ENCODE results near the gene MDN1. TPM values are rescaled to one million over a fixed set of nuclear protein-coding genes. Genes with fewer than 3 reads are reported as not detected.
"Not testable (repeated sequence)": the region's sequence is repeated elsewhere in the genome, so short reads cannot be mapped to it uniquely, and the experiment has no call there.

The MDN1 gene
- total RNA-seq, 2 donors from 2014 or later, result 85.4 to 145 TPM

DNA sequence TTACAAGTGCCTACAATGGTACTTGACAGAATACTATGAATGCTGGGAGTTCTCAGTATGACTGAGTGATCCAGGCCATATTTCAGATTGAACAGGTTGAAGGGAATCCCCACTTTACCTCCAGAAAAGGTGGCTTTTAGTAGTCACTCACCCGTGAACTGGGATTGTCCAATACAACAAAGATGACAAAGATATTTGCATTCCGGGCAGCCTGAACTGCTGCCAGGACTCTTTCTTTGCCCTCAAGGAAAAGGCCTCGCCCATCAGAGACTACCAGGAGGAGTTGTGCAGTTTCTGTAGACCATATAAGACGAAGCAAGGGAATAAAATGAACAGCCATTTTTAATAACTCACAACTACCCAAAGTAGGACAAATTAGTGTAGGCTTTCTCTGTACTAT is 174.7 kb downstream of the MDN1 start:
- 95 to 96% methylated on average over 2 to 4 of the region's 4 CpGs for WGBS, 2 experiments (ENCODE audit: insufficient coverage in 1 of 2, insufficient read length in 1 of 2)
- H3K27me3 Mint-ChIP-seq (ENCODE audit: insufficient read depth), result no peaks in the 10 kb centered on the region
- Histone ChIP-seq H3K27me3 (ENCODE audit: control insufficient read depth, insufficient read depth, low read length, poor library complexity, severe bottlenecking) (no peaks in the 10 kb centered on the region), H3K36me3 (ENCODE audit: control insufficient read depth, insufficient read depth, low read length) (peaks cover 84% of the 10 kb centered on the region), H3K4me3 (ENCODE audit: low read length) (no peak overlapping the region), H3K9me3 (ENCODE audit: control insufficient read depth, low read length) (no peaks in the 10 kb centered on the region), H3K27ac (ENCODE audit: low read depth, low read length) (no peak overlapping the region), H3K4me1 (ENCODE audit: control insufficient read depth, insufficient read depth, low read length) (no peaks in the 10 kb centered on the region), H3K9ac (ENCODE audit: extremely low read depth, low read length, poor library complexity, severe bottlenecking) (no peak overlapping the region)
- H3K36me3 Mint-ChIP-seq (ENCODE audit: low read depth), result peaks cover 84% of the 10 kb centered on the region
- TF ChIP-seq, protein P1, sequence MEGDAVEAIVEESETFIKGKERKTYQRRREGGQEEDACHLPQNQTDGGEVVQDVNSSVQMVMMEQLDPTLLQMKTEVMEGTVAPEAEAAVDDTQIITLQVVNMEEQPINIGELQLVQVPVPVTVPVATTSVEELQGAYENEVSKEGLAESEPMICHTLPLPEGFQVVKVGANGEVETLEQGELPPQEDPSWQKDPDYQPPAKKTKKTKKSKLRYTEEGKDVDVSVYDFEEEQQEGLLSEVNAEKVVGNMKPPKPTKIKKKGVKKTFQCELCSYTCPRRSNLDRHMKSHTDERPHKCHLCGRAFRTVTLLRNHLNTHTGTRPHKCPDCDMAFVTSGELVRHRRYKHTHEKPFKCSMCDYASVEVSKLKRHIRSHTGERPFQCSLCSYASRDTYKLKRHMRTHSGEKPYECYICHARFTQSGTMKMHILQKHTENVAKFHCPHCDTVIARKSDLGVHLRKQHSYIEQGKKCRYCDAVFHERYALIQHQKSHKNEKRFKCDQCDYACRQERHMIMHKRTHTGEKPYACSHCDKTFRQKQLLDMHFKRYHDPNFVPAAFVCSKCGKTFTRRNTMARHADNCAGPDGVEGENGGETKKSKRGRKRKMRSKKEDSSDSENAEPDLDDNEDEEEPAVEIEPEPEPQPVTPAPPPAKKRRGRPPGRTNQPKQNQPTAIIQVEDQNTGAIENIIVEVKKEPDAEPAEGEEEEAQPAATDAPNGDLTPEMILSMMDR (conservative IDR thresholded peaks at IDR 0.05), result no peak
- no peak for DNase-seq
- H3K9me3 Mint-ChIP-seq, result no peaks in the 10 kb centered on the region
- no peaks in the 10 kb centered on the region for H3K4me1 Mint-ChIP-seq
- H3K4me3 Mint-ChIP-seq, result no peak overlapping the region
- no peak overlapping the region for H3K27ac Mint-ChIP-seq

DNA sequence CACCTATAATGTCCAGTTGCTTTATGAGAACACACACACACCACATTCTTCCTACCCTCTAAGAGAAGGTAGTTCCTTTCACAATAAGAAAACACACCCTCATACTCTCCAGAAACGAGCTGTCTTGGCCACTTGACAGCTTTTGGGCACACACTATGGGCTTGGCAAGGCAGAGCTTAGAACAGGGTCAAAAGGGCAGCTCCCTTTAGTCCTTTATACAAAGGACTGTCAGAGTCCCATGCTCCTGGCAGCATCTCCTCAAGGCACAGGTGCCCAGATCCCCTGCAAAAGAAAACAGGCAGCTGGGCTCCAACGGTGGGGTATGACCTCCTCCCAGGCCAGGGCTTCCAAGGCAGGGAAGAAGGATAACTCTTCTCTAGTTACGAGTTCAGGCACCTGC is 176.2 kb downstream of the MDN1 start:
- WGBS, 2 experiments (ENCODE audit: insufficient coverage in 1 of 2, insufficient read length in 1 of 2), result 86 to 94% methylated on average over 1 to 3 of the region's 3 CpGs
- H3K27ac Mint-ChIP-seq, result no peak overlapping the region
- H3K27me3 Mint-ChIP-seq (ENCODE audit: insufficient read depth), result no peaks in the 10 kb centered on the region
- H3K4me3 ChIP-seq (ENCODE audit: low read length), result no peak overlapping the region
- H3K27ac ChIP-seq (ENCODE audit: low read depth, low read length), result no peak overlapping the region
- TF ChIP-seq, protein P1 (conservative IDR thresholded peaks at IDR 0.05), result no peak
- no peaks in the 10 kb centered on the region for H3K4me1 ChIP-seq (ENCODE audit: control insufficient read depth, insufficient read depth, low read length)
- DNase-seq, result no peak
- H3K27me3 ChIP-seq (ENCODE audit: control insufficient read depth, insufficient read depth, low read length, poor library complexity, severe bottlenecking), result no peaks in the 10 kb centered on the region
- H3K36me3 Mint-ChIP-seq (ENCODE audit: low read depth), result peaks cover 72% of the 10 kb centered on the region
- no peak overlapping the region for H3K9ac ChIP-seq (ENCODE audit: extremely low read depth, low read length, poor library complexity, severe bottlenecking)
- peaks cover 7% of the 10 kb centered on the region for H3K4me1 Mint-ChIP-seq
- peaks cover 70% of the 10 kb centered on the region for H3K36me3 ChIP-seq (ENCODE audit: control insufficient read depth, insufficient read depth, low read length)
- H3K9me3 Mint-ChIP-seq, result no peaks in the 10 kb centered on the region
- H3K9me3 ChIP-seq (ENCODE audit: control insufficient read depth, low read length), result no peaks in the 10 kb centered on the region
- no peak overlapping the region for H3K4me3 Mint-ChIP-seq

DNA sequence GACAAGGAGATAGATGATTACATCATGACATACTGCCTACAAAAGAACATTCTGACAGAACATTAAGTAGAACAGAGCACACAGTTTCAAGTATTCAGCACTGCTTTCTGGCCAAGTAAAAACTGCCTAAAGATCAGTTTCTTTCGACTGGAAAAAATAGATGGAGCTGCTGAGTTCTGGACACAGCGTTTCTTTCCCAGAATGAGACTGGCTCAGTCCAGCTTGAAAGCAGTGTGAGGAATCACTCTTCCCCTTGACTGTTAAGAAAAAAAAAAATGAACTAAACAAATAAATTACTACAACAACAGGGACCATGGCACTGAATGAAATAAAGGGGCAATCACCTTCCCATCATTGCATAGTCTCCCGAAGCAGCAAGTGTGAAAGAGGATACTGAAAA is 176.6 kb downstream of the MDN1 start:
- peaks cover 67% of the 10 kb centered on the region for H3K36me3 Mint-ChIP-seq (ENCODE audit: low read depth)
- peak overlapping the region; percentile 23 for H3K27ac Mint-ChIP-seq
- no peaks in the 10 kb centered on the region for H3K27me3 Mint-ChIP-seq (ENCODE audit: insufficient read depth)
- H3K4me3 ChIP-seq (ENCODE audit: low read length), result no peak overlapping the region
- no peaks in the 10 kb centered on the region for H3K9me3 ChIP-seq (ENCODE audit: control insufficient read depth, low read length)
- 62 to 85% methylated on average over 2 to 3 of the region's 3 CpGs for WGBS, 2 experiments (ENCODE audit: insufficient coverage in 1 of 2, insufficient read length in 1 of 2)
- no peaks in the 10 kb centered on the region for H3K27me3 ChIP-seq (ENCODE audit: control insufficient read depth, insufficient read depth, low read length, poor library complexity, severe bottlenecking)
- H3K36me3 ChIP-seq (ENCODE audit: control insufficient read depth, insufficient read depth, low read length), result peaks cover 65% of the 10 kb centered on the region
- H3K4me3 Mint-ChIP-seq, result no peak overlapping the region
- no peak overlapping the region for H3K9ac ChIP-seq (ENCODE audit: extremely low read depth, low read length, poor library complexity, severe bottlenecking)
- peaks cover 10% of the 10 kb centered on the region for H3K4me1 Mint-ChIP-seq
- no peaks in the 10 kb centered on the region for H3K4me1 ChIP-seq (ENCODE audit: control insufficient read depth, insufficient read depth, low read length)
- no peak overlapping the region for H3K27ac ChIP-seq (ENCODE audit: low read depth, low read length)
- no peaks in the 10 kb centered on the region for H3K9me3 Mint-ChIP-seq
- DNase-seq, result no peak
- TF ChIP-seq, protein P1 (conservative IDR thresholded peaks at IDR 0.05), result no peak

DNA sequence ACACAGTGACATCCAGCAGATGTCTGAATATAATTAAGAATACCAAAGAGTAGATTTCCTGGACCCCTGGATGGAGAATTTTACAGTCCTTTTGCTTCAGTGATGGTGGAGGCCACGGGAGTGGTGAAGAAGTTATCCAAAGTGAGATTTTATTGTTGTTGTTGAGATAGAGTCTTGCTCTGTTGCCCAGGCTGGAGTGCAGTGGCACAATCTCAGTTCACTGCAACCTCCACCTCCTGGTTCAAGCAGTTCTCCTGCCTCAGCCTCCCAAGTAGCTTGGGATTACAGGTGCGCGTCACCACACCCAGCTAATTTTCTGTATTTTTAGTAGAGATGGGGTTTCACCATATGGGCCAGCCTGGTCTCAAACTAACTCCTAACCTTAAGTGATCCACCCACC is 178.0 kb downstream of the MDN1 start:
- 96% methylated on average over 3 of the region's 3 CpGs; no CpG with 5 or more reads in 1 of the 2 experiments for WGBS, 2 experiments (ENCODE audit: insufficient coverage in 1 of 2, insufficient read length in 1 of 2)

More for the DNA sequence above, 178.0 kb downstream of the MDN1 start:
- not testable (repeated sequence) for H3K27me3 Mint-ChIP-seq (ENCODE audit: insufficient read depth); H3K4me3 ChIP-seq (ENCODE audit: low read length); H3K9me3 Mint-ChIP-seq; H3K27ac ChIP-seq (ENCODE audit: low read depth, low read length); H3K27ac Mint-ChIP-seq; H3K27me3 ChIP-seq (ENCODE audit: control insufficient read depth, insufficient read depth, low read length, poor library complexity, severe bottlenecking); DNase-seq; H3K4me1 ChIP-seq (ENCODE audit: control insufficient read depth, insufficient read depth, low read length); H3K9me3 ChIP-seq (ENCODE audit: control insufficient read depth, low read length); H3K4me3 Mint-ChIP-seq; H3K4me1 Mint-ChIP-seq; H3K9ac ChIP-seq (ENCODE audit: extremely low read depth, low read length, poor library complexity, severe bottlenecking)
- H3K36me3 Mint-ChIP-seq (ENCODE audit: low read depth), result peaks cover 62% of the 10 kb centered on the region
- peaks cover 57% of the 10 kb centered on the region for H3K36me3 ChIP-seq (ENCODE audit: control insufficient read depth, insufficient read depth, low read length)
